K562 (cell line): ENCODE results near the gene AFDN. TPM values are rescaled to one million over a fixed set of nuclear protein-coding genes. Genes with fewer than 3 reads are reported as not detected.

Source experiments
- ATAC-seq: fragments of 200-7000 bp; cut with Tn5 transposase; 3 replicates; pipeline ENCODE4 v1.9.1; 2020; ENCODE audit warnings: moderate library complexity
- BruUV-seq: library from RNA; stranded (reverse); fragments of 400-500 nt; replicated peaks from 2 replicates; lab custom pipeline; 2021; lab: Mats Ljungman, UMichigan
- CTCF ChIA-PET: fragments of 300-600 bp; formaldehyde crosslinking; extraction: SDS; loops from one replicate; lab custom pipeline; 2021; ENCODE audit warnings: low intra/inter-chr PET ratio; lab: Yijun Ruan, JAX
- POLR2A ChIA-PET: fragments of 300-600, 350-650 bp; sonication (Branson Sonifier 250); formaldehyde crosslinking; extraction: SDS; loops from one replicate; lab custom pipeline; 2021; ENCODE audit warnings: antibody characterized with exemption, inconsistent platforms; lab: Yijun Ruan, JAX
- DNase-seq, 4 experiments: peaks; one replicate each; pipeline versions ENCODE4 v3.0.0 to v3.0.0-alpha.2; 2011 to 2018; ENCODE audit warnings: low spot score in 3 of 4, mixed read lengths in 3 of 4; ENCODE audit errors: extremely low read depth in 1 of 4
- FAIRE-seq: peaks from 2 replicates; lab custom pipeline; 2011; peaks lifted over from hg19 to GRCh38; lab: Jason Lieb, UNC
- H2AFZ ChIP-seq: 2 replicates; pipeline ENCODE4 v1.6.0; 2011; ENCODE audit warnings: low read depth, low read length, control low read depth, inconsistent platforms
- H3K27ac ChIP-seq: fragments of 200-600 bp; 3 replicates; pipeline ENCODE4 v1.8.0; 2011; ENCODE audit warnings: low read depth, mild to moderate bottlenecking, control low read depth, inconsistent platforms, low read length, moderate library complexity, mixed read lengths; ENCODE audit errors: extremely low read depth
- H3K27me3 ChIP-seq, 2 experiments: fragments of 300-600 bp in 1 of 2; 2 replicates in 1 of 2; 3 replicates in 1 of 2; pipeline versions ENCODE4 v1.6.0 to v1.8.0; 2011; ENCODE audit warnings: inconsistent platforms in 2 of 2, low read length in 2 of 2, mild to moderate bottlenecking in 1 of 2, mixed read lengths in 1 of 2, moderate library complexity in 1 of 2; ENCODE audit not compliant: control insufficient read depth in 2 of 2, insufficient read depth in 2 of 2
- H3K36me3 ChIP-seq: fragments of 300-600 bp; 3 replicates; pipeline ENCODE4 v1.8.0; 2011; ENCODE audit warnings: mild to moderate bottlenecking, low read length, inconsistent platforms; ENCODE audit not compliant: control insufficient read depth, insufficient read depth
- H3K4me1 ChIP-seq, 2 experiments: fragments of 200-600 bp in 1 of 2; replicated peaks in 1 of 2; 2 replicates in 1 of 2; 3 replicates in 1 of 2; pipeline versions ENCODE4 v1.5.1 to v1.8.0; 2011; ENCODE audit warnings: inconsistent platforms in 2 of 2, low read length in 2 of 2, mild to moderate bottlenecking in 1 of 2, mixed read lengths in 1 of 2, moderate library complexity in 1 of 2; ENCODE audit not compliant: control insufficient read depth in 2 of 2, insufficient read depth in 2 of 2
- H3K4me2 ChIP-seq: 2 replicates; pipeline ENCODE4 v1.6.1; 2011; ENCODE audit warnings: low read length, control low read depth, inconsistent platforms, mixed read lengths; ENCODE audit not compliant: insufficient read depth
- H3K4me3 ChIP-seq: fragments of 200-600 bp; sonication (generic), shearing (Covaris generic); 2 replicates; pipeline ENCODE4 v1.5.1; 2016; ENCODE audit warnings: control low read depth, inconsistent platforms
- H3K79me2 ChIP-seq: fragments of 200-600 bp; 3 replicates; pipeline ENCODE4 v1.8.0; 2011; ENCODE audit warnings: low read length, inconsistent platforms; ENCODE audit not compliant: control insufficient read depth, insufficient read depth
- H3K9ac ChIP-seq, 2 experiments: 2 replicates each; pipeline versions ENCODE4 v1.6.0 to v1.6.1; 2011; ENCODE audit warnings: low read depth in 2 of 2, low read length in 2 of 2, control low read depth in 1 of 2, inconsistent platforms in 1 of 2, mild to moderate bottlenecking in 1 of 2, mixed read lengths in 1 of 2; ENCODE audit not compliant: insufficient read depth in 1 of 2
- H3K9me1 ChIP-seq: one replicate; pipeline ENCODE4 v1.6.0; 2011; ENCODE audit warnings: inconsistent platforms, mild to moderate bottlenecking, low read length, moderate library complexity; ENCODE audit not compliant: control insufficient read depth, insufficient read depth
- H3K9me3 ChIP-seq: replicated peaks from 2 replicates; pipeline ENCODE4 v1.5.1; 2011; ENCODE audit warnings: low read depth, low read length, inconsistent platforms; ENCODE audit not compliant: control insufficient read depth, insufficient read depth
- H4K20me1 ChIP-seq: replicated peaks from 2 replicates; pipeline ENCODE4 v1.6.1; 2011; ENCODE audit warnings: low read length, inconsistent platforms, mixed read lengths; ENCODE audit not compliant: control insufficient read depth, insufficient read depth
- TCF3 ChIP-seq: sonication (generic); formaldehyde crosslinking; IDR thresholded peaks from 2 replicates; pipeline ENCODE4 v1.4.0; 2020; ENCODE audit warnings: mild to moderate bottlenecking, missing genetic modification reagents
- WGBS: fragments of 100-300 bp; shearing (Covaris generic); methylation state at CpG from one replicate; pipeline ENCODE4 v1.1.6; 2016; ENCODE audit warnings: low coverage, mixed read lengths; ENCODE audit not compliant: insufficient coverage; ENCODE audit errors: missing lambda C conversion rate; 5-methylcytosine and 5-hydroxymethylcytosine counted together
- in situ Hi-C: fragments of 300-500 bp; cut with MboI; formaldehyde crosslinking; loops from 4 replicates; pipeline ENCODE4 v1.15.0; 2018; ENCODE audit warnings: inconsistent platforms, mixed read lengths
- intact Hi-C: fragments of 100-400 bp; cut with micrococcal nuclease; formaldehyde crosslinking; loops from 2 replicates; pipeline ENCODE4 v1.14.2; 2022
- polyA plus RNA-seq, 8 experiments: library from polyadenylated mRNA; depleted of rRNA in 4 of 8; stranded (reverse) in 5 of 8; unstranded in 3 of 8; fragments of >200 nt; fragmentation: Nextera tagmentation in 2 of 8; fragmentation: Illumina TruSeq in 1 of 8; extraction: Ambion mirVana in 2 of 8; extraction: Trizol in 1 of 8; gene quantifications; 2 replicates each; pipeline versions ENCODE4 v1.2.1 to v1.2.3, GENCODE V29; 2011 to 2014; ENCODE audit warnings: inconsistent platforms in 1 of 8, missing spikeins in 1 of 8
- total RNA-seq, 7 experiments: library from RNA; depleted of rRNA in 6 of 7; stranded (reverse); fragments of >200 nt in 6 of 7; fragmentation: Illumina TruSeq in 2 of 7; extraction: Trizol in 2 of 7; gene quantifications; 2 replicates each; pipeline versions ENCODE4 v1.2.1 to v1.2.3, GENCODE V29; 2011 to 2021; ENCODE audit warnings: low replicate concordance in 1 of 7
- TF ChIP-seq, protein P1 (sequence below), 3 experiments: IDR thresholded peaks in 2 of 3; conservative IDR thresholded peaks in 1 of 3; 2 replicates each; pipeline ENCODE4 v1.5.1; 2011 to 2012; ENCODE audit warnings: low read length in 3 of 3, mild to moderate bottlenecking in 3 of 3, control low read depth in 2 of 3, improper control_type of control experiment in 1 of 3, inconsistent platforms in 1 of 3, low read depth in 1 of 3, mixed read lengths in 1 of 3, moderate library complexity in 1 of 3; ENCODE audit not compliant: insufficient read depth in 2 of 3

The AFDN gene
- total and polyA plus RNA-seq, 9 of the 15 experiments (the other 6 are each of a cell fraction or from before 2014, with no cell fraction given), result 7.2 to 129 (median 105) TPM

GRCh38 chr6:167996424-167997199, 169.9 kb downstream of the AFDN start:
- Histone ChIP-seq H3K4me3 (no peak overlapping the region), H3K27me3 (peaks cover 28 to 55% of the 10 kb centered on the region in 2 experiments; a peak in 4 of 5 replicates), H3K9me3 (no peaks in the 10 kb centered on the region), H2AFZ (no peak overlapping the region), H4K20me1 (peaks cover 3% of the 10 kb centered on the region; the same call in 1 of the 2 replicates), H3K9ac (peak overlapping the region in 1 of 2 experiments; percentile 64; a peak in 1 of 4 replicates), H3K9me1 (no peaks in the 10 kb centered on the region), H3K27ac (no peak overlapping the region), H3K36me3 (no peaks in the 10 kb centered on the region), H3K79me2 (no peaks in the 10 kb centered on the region), H3K4me1 (peaks cover 0 to 17% of the 10 kb centered on the region in 2 experiments; a peak in 2 of 5 replicates), H3K4me2 (no peak overlapping the region)
- in situ Hi-C loops (no loop called here), intact Hi-C loops (no loop called here)
- BruUV-seq, result no TSS peak
- POLR2A ChIA-PET, result interaction anchor here (0.6 kb wide), 1 partner anchor 193 kb away, joined by 4 read pairs; no protein-coding TSS in a partner anchor
- CTCF ChIA-PET, result no interaction called here
- TF ChIP-seq, protein P1, sequence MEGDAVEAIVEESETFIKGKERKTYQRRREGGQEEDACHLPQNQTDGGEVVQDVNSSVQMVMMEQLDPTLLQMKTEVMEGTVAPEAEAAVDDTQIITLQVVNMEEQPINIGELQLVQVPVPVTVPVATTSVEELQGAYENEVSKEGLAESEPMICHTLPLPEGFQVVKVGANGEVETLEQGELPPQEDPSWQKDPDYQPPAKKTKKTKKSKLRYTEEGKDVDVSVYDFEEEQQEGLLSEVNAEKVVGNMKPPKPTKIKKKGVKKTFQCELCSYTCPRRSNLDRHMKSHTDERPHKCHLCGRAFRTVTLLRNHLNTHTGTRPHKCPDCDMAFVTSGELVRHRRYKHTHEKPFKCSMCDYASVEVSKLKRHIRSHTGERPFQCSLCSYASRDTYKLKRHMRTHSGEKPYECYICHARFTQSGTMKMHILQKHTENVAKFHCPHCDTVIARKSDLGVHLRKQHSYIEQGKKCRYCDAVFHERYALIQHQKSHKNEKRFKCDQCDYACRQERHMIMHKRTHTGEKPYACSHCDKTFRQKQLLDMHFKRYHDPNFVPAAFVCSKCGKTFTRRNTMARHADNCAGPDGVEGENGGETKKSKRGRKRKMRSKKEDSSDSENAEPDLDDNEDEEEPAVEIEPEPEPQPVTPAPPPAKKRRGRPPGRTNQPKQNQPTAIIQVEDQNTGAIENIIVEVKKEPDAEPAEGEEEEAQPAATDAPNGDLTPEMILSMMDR (IDR thresholded peaks at IDR 0.05 in 2 of 3, conservative IDR thresholded peaks at IDR 0.05 in 1 of 3; ENCODE audit: insufficient read depth in 2 of 3, low read depth in 1 of 3, low read length in 3 of 3), result peak in 1 of 3 experiments; percentile 9; a peak in 1 of 6 replicates
- TF ChIP-seq TCF3 (CRISPR knock-in tag), result no peak
- no peak; the same call in 2 of the 3 replicates for ATAC-seq
- DNase-seq, result no peak
- whole genome bisulfite sequencing, result 12% methylated on average over 30 of the region's 43 CpGs
- FAIRE-seq, result no peak
